GM12892 (cell line): ENCODE results near the gene CMKLR1.

Experiments used
- POLR2A ChIP-seq: IDR thresholded peaks from 2 replicates; pipeline ENCODE4 v1.6.1; 2011; ENCODE audit warnings: low read depth, low read length, control low read depth
- POLR2AphosphoS5 ChIP-seq: IDR thresholded peaks from 2 replicates; pipeline ENCODE4 v1.6.1; 2011; ENCODE audit warnings: low read depth, low read length, control low read depth
- TAF1 ChIP-seq: IDR thresholded peaks from 2 replicates; pipeline ENCODE4 v1.6.1; 2011; ENCODE audit warnings: low read depth, mild to moderate bottlenecking, control low read depth, low read length, borderline replicate concordance

GRCh38 chr12:108306506-108306905 is 32.6 kb downstream of the CMKLR1 start:
- TF ChIP-seq TAF1 = no peak
- TF ChIP-seq POLR2AphosphoS5 = no peak
- no peak for TF ChIP-seq POLR2A
